GM18508 (cell line): ENCODE measurements around the gene ROBO2.

Experiments
- ATAC-seq: cut with Tn5 transposase; IDR thresholded peaks from one replicate; pipeline ENCODE4 v1.9.1; 2021; ENCODE audit warnings: moderate number of reproducible peaks; ENCODE audit not compliant: insufficient read depth, unreplicated experiment

The ROBO2 gene, protein sequence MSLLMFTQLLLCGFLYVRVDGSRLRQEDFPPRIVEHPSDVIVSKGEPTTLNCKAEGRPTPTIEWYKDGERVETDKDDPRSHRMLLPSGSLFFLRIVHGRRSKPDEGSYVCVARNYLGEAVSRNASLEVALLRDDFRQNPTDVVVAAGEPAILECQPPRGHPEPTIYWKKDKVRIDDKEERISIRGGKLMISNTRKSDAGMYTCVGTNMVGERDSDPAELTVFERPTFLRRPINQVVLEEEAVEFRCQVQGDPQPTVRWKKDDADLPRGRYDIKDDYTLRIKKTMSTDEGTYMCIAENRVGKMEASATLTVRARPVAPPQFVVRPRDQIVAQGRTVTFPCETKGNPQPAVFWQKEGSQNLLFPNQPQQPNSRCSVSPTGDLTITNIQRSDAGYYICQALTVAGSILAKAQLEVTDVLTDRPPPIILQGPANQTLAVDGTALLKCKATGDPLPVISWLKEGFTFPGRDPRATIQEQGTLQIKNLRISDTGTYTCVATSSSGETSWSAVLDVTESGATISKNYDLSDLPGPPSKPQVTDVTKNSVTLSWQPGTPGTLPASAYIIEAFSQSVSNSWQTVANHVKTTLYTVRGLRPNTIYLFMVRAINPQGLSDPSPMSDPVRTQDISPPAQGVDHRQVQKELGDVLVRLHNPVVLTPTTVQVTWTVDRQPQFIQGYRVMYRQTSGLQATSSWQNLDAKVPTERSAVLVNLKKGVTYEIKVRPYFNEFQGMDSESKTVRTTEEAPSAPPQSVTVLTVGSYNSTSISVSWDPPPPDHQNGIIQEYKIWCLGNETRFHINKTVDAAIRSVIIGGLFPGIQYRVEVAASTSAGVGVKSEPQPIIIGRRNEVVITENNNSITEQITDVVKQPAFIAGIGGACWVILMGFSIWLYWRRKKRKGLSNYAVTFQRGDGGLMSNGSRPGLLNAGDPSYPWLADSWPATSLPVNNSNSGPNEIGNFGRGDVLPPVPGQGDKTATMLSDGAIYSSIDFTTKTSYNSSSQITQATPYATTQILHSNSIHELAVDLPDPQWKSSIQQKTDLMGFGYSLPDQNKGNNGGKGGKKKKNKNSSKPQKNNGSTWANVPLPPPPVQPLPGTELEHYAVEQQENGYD (N-terminal part only)

DNA sequence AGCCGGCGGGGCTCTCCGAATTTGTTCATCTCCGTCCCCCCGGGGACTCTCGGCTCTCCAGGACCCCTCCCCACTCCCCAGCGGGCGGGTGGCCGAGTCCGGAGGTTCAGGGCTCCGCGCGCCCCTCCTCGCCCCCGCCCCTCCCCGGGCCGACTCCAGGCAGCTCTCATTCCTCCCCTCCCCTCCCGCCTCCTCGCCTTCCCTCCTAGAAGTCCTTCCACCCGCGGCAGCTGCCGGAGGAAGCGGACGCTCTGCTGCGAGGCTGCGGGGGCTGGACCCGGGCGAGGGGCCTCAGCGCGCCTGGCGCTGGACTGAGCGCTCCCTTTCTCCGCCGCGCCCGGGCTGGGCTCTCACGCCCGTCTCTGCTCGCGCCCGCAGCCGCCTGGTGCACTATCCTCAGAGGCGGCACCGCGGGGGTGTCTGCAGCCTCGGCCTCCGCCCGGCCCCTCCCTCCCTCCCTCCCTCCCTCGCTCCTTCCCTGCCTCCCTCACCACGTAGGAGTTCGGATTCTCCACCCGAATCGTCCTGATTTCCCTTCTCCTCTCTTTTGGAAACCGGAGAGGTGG lies at the start of gene ROBO2:
Gene ROBO2 (plus strand): TSS at position 494 of the 566 bp plus-strand sequence. CDS start 687 bp downstream, outside the sequence.
- ATAC-seq, result no peak

DNA sequence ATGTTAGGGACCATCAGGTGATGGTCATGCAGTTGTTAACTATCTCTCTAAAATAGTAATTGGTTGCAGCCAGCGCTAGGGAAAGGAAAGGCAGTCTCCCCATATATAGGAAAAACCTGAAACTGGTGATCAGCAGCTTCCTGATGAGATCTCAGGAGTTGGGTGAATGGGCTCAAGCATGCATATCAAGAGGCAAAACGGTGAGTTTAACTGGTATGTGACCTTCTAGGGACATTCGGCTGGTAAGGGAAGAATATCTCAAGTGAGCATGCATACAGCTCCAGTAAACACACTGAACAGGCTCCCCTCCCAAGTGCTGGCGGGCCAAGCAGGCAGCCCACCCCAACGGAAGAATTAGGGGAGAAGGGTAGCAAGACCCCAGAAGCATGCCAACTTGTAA lies 49.3 kb upstream of the ROBO2 start:
- no peak for ATAC-seq

DNA sequence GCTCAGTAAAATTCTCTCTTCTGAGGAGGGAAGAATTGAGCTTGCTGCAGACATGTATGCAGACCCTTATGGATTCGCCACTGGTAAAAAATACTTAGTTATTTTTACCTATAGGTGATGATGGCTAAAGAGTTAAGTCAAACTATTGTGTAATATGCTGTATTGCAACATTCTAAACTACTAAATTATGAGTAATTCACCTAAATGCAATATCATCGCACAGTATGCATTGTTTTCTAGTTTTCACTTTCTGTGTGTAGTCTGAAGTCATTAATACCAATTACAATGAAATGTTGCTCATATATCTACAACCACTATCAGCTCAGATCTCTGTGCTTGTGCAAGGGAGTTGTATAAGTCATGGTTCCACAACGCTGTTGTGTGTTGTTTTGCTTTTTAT lies 48.7 kb upstream of the ROBO2 start:
- no peak for ATAC-seq

DNA sequence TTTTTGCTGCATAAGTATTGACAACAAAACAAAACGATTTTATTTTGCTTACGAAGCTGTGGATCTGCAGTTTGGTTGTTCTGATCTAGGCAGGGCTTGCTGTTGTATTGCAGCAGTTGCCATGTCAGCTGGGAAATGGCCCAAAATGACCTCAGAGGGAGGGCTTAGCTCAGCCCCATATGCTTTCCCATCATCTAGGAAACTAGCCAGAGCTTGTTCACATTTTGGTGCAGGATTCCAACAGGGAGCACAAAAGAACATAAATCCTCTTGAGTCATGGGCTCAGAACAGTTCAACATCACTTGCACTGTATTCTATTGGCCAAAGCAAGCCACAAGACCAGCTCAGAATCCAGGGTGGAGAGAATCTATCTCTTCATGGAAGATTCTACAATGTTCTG lies 42.2 kb upstream of the ROBO2 start:
- ATAC-seq, result no peak

DNA sequence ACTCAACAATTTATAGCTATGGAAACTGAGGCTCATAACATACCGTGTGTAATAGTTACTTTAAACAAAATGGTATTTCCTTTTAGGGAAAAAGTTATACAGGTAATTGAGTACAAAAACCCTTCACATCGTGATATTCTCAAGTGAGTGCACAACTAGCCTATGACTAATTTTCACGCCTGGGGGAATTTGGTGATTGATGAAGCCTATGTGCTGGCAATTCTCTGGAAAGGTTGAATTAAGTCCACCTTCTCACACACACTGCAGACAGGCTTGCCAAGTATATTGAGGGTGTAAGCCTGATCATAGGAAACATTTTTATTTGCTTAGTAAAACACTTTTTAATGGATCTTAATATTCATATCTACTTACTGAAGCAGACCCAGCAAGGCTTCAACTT lies 41.3 kb upstream of the ROBO2 start:
- no peak for ATAC-seq

DNA sequence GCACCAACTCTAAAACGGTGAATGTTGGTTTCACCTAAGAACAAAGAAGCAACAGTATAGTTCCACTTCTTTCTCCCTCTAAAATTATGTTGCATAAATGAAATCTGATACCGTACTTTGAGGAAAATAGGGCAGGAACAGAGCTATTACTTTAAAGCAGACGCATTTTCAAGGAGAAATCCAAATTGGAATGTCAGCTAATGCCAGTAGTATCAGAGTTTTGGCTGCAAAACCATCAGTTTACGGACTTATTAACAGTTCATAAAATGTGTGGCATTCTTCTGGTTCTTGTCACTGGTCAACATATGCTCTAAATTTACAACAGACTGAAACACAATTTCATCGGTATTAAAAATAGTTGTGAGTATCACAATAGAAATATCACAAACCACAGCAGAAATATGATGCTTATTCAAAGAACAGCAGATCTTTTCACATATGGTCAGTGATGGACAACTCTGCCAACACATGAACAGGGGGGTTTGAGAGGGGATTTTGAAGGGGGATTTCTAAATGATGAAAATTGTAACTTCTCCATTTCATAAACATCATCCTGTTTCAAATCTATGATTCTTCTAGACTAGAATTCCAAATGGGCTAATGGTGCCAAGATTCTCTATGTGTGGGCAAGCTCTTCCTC lies 38.7 kb upstream of the ROBO2 start:
- no peak for ATAC-seq

DNA sequence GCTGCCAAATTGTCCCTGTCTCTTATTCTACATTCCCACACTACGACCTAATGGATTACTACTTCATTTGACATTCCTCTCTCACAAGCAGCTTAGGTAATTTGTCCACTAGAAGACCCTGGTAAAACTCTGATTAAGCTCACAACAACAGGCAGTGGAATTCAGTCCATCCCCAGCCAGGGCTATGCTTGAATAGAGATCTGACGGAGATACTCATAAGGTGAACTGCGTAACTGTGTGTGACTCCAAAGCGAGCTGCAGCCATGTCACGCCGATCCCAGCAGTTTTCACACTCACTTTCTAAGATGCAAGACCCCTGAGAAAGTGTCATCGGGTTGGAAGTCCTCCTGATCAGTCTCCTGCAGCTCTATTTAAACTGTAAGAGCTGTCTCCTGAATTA lies 25.7 kb upstream of the ROBO2 start:
- no peak for ATAC-seq

DNA sequence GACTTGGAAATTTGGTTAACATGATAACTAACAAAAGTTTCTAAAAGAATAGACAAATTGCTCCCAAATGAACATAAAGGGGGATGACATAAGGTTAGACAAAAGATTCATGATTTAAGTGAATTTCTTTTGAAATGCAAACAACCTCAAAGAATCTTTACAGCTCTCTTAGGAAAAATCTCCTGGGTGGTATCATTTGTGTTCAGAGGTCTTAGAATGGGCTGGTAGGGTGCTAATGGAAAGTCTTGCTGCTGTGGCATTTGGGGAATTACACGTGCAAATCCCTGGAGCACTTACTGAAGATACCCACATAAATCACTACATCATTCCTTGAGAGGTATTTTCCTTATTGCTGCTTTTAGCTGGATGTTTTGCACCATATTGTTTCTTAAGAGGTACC lies 14.4 kb upstream of the ROBO2 start:
- ATAC-seq, result no peak

DNA sequence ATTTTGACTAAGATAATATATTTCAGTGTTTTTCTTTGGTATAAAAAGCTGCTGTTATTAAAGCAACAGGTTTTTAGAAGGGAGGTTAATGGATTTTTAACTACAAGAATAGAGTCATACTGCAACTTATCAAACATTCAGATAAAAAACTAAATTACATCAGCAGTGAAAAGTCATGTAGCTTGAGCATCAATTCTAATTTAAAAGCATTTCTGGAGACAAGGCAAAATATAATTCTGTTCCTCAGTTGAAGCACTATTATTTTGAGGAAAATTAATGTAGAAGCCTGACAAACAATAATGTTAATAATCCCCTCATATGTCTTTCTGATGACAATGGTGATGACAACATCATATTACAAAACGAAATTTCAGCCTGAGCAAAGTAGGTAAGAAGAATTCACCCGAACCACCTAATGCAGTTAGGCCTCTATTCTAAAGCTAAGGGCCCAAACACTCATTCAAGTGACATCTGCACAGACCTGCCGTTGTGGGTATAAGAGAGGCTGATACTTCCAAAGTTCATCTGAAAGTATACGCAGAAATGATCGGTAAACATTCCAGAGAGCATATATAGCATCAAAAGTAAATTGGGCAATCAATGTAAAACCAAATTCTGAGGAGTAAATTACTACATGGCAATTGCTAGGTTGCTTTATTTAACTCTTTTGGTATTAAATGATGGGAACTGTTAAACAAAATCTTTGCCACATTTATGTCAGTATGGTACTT lies 12.8 kb upstream of the ROBO2 start:
- ATAC-seq, result no peak

DNA sequence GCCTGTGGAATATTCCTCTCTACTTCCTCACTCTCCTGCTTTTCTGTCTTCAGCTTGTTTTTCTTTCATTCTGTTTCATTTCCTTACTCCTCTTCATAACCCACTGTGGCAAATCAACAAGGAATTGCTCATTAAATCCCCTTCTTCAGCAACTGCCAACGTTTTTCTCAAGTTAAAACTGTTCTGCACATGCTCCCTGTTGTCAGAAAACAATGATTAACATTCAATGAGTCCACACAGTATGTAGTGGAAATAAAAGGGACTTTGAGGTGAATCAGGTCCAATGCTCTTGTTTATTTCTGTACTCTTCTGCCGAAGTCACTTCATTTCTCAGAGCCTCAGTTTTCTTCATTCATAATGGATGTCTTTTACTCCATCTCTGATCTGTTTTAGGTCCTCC lies 11.9 kb upstream of the ROBO2 start:
- no peak for ATAC-seq

DNA sequence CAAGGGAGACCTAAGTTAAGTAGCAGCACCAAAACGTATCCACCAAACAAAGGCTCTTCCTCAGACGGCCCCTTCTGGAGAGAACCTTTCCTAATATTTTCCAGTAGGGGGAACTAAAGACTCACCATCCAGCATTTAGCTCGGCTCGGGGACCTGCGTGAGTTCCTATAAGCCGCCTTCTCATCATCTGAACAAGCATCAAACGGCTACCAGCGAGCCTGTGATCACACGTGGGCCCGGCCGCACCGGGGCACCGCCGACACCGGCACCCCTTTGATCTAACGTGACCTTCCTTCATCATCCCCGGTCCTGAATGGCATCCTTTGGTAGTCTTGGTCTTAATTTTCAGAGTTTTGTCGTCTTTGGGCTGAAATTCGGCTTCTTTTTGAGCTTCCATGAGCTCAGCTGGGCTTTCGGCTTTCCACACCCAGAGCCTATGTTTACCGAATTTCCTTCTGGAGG lies 1.4 kb upstream of the ROBO2 start:
- ATAC-seq, result no peak

DNA sequence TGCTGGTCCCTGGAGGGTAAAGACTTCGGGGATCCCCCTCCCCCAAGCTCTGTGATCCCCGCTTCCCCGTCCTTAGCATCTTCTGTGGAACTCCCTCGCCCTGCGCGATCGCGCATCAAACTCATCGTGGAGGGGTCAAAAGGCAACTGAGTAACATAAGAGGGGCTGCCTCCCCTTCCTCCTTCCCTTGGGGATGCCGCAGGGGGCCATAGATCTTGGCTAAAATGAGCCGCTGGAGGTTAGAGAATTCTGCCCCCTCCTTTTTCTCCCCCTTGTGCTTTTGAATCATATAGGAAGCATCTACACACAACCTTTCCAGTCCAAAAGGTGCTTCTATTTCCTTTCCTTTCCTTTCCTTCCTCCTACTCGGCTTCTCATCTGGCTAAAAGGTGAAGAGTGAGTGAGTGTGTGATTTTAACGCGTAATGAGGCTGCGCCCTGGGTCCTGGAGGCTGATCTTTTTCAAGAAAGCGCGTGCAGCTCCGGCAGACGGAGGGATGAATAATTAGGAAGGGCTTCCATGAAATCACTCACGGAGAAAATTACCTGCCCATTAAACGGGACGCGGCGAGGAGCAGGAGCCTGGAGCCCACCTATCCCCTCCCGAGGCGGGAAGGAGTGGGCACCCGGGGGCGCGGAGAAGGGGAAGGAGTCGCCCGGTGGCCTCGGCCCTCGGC lies 831 bp upstream of the ROBO2 start:
- ATAC-seq, result no peak

DNA sequence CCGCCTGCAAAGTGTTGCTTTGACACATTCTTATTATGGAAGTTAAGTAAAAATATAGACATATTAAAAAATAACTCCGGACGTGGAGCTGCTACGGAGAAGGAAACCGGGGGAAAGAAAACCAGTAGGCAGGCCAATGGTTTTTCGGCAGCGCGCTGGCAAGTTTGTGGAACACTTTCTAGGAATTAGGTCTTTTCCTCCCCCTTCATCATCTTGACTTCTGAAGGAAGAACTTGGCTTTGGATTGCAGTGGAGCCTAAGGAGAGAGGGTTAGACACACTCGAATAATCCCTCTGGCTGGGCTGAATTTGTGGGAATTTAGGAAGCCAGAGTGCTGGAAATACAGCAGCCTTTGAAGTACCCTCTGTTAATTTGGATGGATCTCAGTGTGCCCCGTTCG lies 317 bp downstream of the ROBO2 start:
- ATAC-seq, result no peak

DNA sequence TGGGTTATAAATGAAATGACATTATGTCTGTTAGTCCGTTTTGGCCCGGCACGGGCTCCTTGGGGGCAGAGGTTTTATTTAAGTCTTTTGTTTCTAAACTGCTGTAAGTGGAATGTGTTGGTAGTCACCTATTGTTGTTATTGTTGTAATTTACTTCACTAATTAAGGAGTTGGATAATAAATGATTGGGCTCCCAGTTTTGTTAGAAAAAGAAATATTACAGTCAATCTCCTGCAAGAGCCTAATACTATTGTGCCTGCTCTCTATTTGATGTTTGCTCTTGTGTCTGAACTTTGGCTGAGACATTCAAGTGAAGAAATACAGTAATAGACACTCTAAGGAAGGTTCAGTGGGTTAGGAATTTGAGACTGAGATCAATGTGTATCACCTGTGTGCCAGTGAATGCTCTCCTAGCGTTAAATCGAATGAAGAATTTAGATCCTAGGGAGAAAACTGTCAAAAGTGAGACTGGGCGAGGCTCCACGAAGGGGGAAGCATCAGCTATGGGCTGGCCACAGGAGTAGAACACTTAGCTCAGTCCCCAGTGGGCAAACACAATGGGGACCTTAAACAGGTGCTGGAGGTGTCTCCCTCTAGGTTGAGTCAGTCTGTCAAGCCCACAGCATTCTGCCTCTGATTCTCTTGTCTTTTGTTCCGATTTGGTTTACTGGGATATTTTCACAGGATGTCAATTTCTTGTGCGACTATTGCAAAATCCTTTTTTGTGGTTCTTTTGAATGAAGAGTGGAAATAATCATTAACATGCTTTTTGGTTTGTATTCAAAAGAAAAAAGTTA lies 1.2 kb downstream of the ROBO2 start:
- no peak for ATAC-seq

DNA sequence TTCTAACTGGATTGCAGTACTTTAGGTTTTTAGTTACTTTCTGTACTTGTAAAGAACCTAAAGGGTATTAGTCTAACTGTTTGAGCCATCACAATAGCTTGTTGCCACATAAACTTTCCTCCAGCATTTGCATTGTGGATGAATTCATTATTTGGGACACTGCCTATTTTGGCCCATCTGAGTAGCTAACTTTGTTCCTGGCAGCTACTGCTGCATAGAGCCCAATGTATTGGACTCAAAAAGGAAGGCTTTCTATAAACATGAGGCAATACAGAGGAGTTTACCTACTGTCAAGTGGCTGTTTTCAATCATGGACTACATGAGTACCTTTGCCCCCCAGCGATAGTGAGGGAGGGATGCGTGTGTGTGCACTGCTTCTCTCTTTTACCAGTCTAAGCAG lies 1.9 kb downstream of the ROBO2 start:
- ATAC-seq, result no peak

DNA sequence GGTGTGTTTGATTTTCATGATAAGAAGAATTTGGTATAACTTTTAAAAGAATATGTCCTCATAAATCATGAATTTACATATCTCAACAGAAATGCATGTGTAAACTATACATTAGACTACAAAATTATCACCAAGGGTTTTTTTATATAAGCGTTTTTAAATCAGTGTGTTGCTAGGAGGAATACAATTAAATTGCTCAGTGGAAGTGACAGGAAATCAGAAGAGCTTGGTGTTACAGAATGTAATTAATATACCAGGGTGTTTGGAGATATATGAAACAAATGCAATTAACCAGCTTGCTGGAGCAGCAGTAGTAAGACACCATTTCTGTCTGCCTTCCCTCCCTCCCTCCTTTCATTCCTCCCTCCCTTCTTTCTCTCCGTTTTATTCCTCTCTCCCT lies 2.4 kb downstream of the ROBO2 start:
- no peak for ATAC-seq

DNA sequence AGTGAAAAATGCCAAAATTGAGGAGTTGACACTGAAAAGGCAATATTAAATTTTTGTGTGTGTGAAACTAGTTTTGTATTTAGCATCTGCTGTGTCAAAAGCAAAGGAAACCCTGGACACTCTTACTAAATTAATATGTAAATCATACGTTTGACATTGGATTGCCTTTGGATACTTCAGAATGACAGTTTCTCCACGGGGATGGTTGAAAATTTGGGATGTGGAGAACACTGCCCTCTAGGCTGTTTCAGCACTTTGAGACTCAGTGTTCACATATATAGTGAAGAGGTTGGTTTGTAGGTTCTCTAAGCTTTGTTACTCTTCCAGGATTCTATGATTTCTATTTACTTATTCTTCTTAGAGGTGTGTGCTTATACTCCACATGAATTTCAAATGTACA lies 3.0 kb downstream of the ROBO2 start:
- no peak for ATAC-seq

DNA sequence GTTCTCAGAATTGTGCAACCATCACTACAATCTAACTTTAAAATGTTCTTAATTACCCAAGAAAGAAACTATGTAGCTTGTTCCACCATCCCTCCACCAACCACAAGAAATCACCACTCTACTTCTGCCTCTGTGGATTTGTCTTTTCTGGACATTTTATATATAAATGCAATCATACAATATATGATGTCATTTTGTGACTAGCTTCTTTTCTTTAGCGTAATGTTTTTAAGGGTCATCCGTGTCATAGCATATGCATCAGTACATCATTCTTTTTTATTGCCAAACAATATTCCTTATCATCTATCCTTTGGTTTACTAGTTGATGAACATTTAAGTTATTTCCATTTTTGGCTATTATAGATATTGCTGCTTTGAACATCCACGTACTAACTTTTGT lies 5.8 kb downstream of the ROBO2 start:
- ATAC-seq, result no peak
